Stimulated activated CD4-positive, alpha-beta T cell treated with anti-CD3 and anti-CD28 coated beads, Interleukin-12 subunit alpha, Interleukin-12 subunit beta, amount 100 ng/mL, for 4 hours (primary cell): ENCODE measurements around the gene CCDC18.
A peak's percentile ranks its signal among the peaks of the same experiment; 100 is the strongest.
"Not testable (repeated sequence)": the region's sequence is repeated elsewhere in the genome, so short reads cannot be mapped to it uniquely, and the experiment has no call there.

ENCODE experiments used
- DNase-seq: peaks from one replicate; pipeline ENCODE4 v3.0.0-alpha.2; 2020

Gene CCDC18

GRCh38 chr1:93172778-93173177 lies 7.7 kb upstream of the CCDC18 start:
- no peak for DNase-seq

GRCh38 chr1:93174638-93175037 lies 5.9 kb upstream of the CCDC18 start:
- not testable (repeated sequence) for DNase-seq

GRCh38 chr1:93177991-93178390 lies 2.5 kb upstream of the CCDC18 start:
- no peak for DNase-seq

GRCh38 chr1:93178418-93178817 lies 2.1 kb upstream of the CCDC18 start:
- DNase-seq: no peak

GRCh38 chr1:93179886-93180722 lies 420 bp upstream of the CCDC18 start, which contains the start of gene TMED5:
Gene TMED5 (minus strand): TSS chr1:93180413. CDS start chr1:93180242, 171 bp downstream.
- DNase-seq: peak; percentile 88

- DNase-seq: no peak
Observed at GRCh38 chr1:93186667-93187066, 6.1 kb downstream of the CCDC18 start.

- no peak for DNase-seq
Observed at GRCh38 chr1:93190432-93190831, 9.9 kb downstream of the CCDC18 start.

GRCh38 chr1:93194231-93194990 lies 13.9 kb downstream of the CCDC18 start:
- DNase-seq: no peak

GRCh38 chr1:93196591-93196990 lies 16.1 kb downstream of the CCDC18 start:
- DNase-seq: no peak

GRCh38 chr1:93199150-93199549 lies 18.6 kb downstream of the CCDC18 start:
- DNase-seq: no peak

GRCh38 chr1:93200086-93200620 lies 19.6 kb downstream of the CCDC18 start:
- DNase-seq: no peak

GRCh38 chr1:93200714-93201113 lies 20.2 kb downstream of the CCDC18 start:
- no peak for DNase-seq

GRCh38 chr1:93205892-93206566 lies 25.5 kb downstream of the CCDC18 start:
- no peak for DNase-seq

GRCh38 chr1:93206567-93206954 lies 26.0 kb downstream of the CCDC18 start:
- DNase-seq: no peak

GRCh38 chr1:93207211-93207610 lies 26.7 kb downstream of the CCDC18 start:
- DNase-seq: no peak

GRCh38 chr1:93215322-93215721 lies 34.8 kb downstream of the CCDC18 start:
- DNase-seq: no peak

- no peak for DNase-seq
Observed at GRCh38 chr1:93219443-93219842, 38.9 kb downstream of the CCDC18 start.

GRCh38 chr1:93220716-93221115 lies 40.2 kb downstream of the CCDC18 start:
- DNase-seq: not testable (repeated sequence)

- DNase-seq: no peak
Observed at GRCh38 chr1:93221913-93222312, 41.4 kb downstream of the CCDC18 start.

GRCh38 chr1:93223023-93223675 lies 42.6 kb downstream of the CCDC18 start:
- no peak for DNase-seq

- no peak for DNase-seq
Observed at GRCh38 chr1:93235261-93235660, 54.7 kb downstream of the CCDC18 start.

GRCh38 chr1:93237021-93237420 lies 56.5 kb downstream of the CCDC18 start:
- DNase-seq: no peak

GRCh38 chr1:93238425-93238824 lies 57.9 kb downstream of the CCDC18 start:
- DNase-seq: no peak
